C4-2B (cell line): Measurements from ENCODE around the gene KLK11.
"Not testable (repeated sequence)": the region's sequence is repeated elsewhere in the genome, so short reads cannot be mapped to it uniquely, and the experiment has no call there.

Source experiments
- ZFX ChIP-seq: fragments of 450-650 bp; IDR thresholded peaks from 2 replicates; pipeline ENCODE4 v1.6.1; 2017
- TF ChIP-seq, protein P1 (sequence below): fragments of 450-650 bp; conservative IDR thresholded peaks from 2 replicates; pipeline ENCODE4 v1.5.1; 2017; ENCODE audit warnings: mild to moderate bottlenecking

DNA sequence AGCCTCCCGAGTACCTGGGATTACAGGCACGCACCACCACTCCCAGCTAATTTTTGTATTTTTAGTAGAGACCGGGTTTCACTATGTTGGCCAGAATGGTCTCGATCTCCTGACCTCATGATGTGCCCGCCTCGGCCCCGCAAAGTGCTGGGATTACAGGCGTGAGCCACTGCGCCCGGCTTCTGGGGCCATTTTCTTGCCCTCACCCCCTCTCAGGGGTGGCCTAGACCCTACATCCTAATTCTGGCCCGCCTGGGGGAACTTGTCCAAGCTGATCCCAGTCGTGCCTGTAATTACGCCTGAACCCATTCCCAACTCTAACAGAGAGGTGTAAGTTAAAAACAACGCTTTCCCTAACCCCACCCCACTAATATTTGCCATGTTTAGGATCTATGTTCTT lies 42.0 kb downstream of the KLK11 start:
- TF ChIP-seq, protein P1, sequence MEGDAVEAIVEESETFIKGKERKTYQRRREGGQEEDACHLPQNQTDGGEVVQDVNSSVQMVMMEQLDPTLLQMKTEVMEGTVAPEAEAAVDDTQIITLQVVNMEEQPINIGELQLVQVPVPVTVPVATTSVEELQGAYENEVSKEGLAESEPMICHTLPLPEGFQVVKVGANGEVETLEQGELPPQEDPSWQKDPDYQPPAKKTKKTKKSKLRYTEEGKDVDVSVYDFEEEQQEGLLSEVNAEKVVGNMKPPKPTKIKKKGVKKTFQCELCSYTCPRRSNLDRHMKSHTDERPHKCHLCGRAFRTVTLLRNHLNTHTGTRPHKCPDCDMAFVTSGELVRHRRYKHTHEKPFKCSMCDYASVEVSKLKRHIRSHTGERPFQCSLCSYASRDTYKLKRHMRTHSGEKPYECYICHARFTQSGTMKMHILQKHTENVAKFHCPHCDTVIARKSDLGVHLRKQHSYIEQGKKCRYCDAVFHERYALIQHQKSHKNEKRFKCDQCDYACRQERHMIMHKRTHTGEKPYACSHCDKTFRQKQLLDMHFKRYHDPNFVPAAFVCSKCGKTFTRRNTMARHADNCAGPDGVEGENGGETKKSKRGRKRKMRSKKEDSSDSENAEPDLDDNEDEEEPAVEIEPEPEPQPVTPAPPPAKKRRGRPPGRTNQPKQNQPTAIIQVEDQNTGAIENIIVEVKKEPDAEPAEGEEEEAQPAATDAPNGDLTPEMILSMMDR, result not testable (repeated sequence)
- TF ChIP-seq ZFX, result not testable (repeated sequence)
